Measurements from ENCODE around the gene BANK1.
"Not testable (repeated sequence)": the region's sequence is repeated elsewhere in the genome, so short reads cannot be mapped to it uniquely, and the experiment has no call there.

The BANK1 gene

GRCh38 chr4:101864660-101865059, 74.1 kb downstream of the BANK1 start:
- Histone ChIP-seq H3K27me3 (ENCODE audit: control insufficient read depth in 1 of 2, insufficient read depth in 2 of 2, low read length in 2 of 2) (no peaks in the 10 kb centered on the region), H3K9me3 (ENCODE audit: control insufficient read depth in 1 of 2, low read length in 2 of 2) (no peaks in the 10 kb centered on the region), H3K4me3 (ENCODE audit: low read depth in 1 of 2, low read length in 2 of 2) (no peak overlapping the region), H3K4me1 (ENCODE audit: control insufficient read depth in 1 of 2, insufficient read depth in 2 of 2, low read length in 2 of 2) (no peaks in the 10 kb centered on the region), H3K27ac (ENCODE audit: low read depth, low read length) (no peak overlapping the region), H3K9ac (ENCODE audit: low read depth in 1 of 2, low read length in 2 of 2) (no peak overlapping the region), H3K36me3 (ENCODE audit: control insufficient read depth in 1 of 2, insufficient read depth in 2 of 2, low read length in 2 of 2) (no peaks in the 10 kb centered on the region)

GRCh38 chr4:101865501-101866062, 75.1 kb downstream of the BANK1 start:
- Histone ChIP-seq H3K27me3 (ENCODE audit: control insufficient read depth in 1 of 2, insufficient read depth in 2 of 2, low read length in 2 of 2) (no peaks in the 10 kb centered on the region), H3K36me3 (ENCODE audit: control insufficient read depth in 1 of 2, insufficient read depth in 2 of 2, low read length in 2 of 2) (no peaks in the 10 kb centered on the region), H3K9ac (ENCODE audit: low read depth in 1 of 2, low read length in 2 of 2) (no peak overlapping the region), H3K27ac (ENCODE audit: low read depth, low read length) (no peak overlapping the region), H3K9me3 (ENCODE audit: control insufficient read depth in 1 of 2, low read length in 2 of 2) (no peaks in the 10 kb centered on the region), H3K4me1 (ENCODE audit: control insufficient read depth in 1 of 2, insufficient read depth in 2 of 2, low read length in 2 of 2) (no peaks in the 10 kb centered on the region), H3K4me3 (ENCODE audit: low read depth in 1 of 2, low read length in 2 of 2) (no peak overlapping the region)

DNA sequence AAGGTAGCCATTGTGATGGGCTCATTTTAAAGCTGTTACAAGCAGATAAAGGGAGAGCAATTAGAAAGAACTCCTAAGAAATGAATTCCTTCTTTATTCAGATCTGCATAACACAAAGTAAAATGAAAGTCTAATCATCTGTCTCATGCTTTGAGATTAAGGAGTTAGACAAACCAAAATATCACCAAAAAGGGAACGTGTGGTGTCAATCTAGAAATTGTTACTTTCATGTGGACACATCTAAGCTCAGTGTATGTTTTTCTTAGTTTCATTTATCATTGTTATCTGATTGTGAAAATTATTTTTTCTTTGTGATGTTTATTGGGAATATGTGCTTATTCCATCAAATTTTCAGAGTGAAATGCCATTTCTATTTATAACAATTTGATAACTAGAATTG, 80.3 kb downstream of the BANK1 start:
- Histone ChIP-seq H3K27me3 (ENCODE audit: control insufficient read depth in 1 of 2, insufficient read depth in 2 of 2, low read length in 2 of 2) (no peaks in the 10 kb centered on the region), H3K4me3 (ENCODE audit: low read depth in 1 of 2, low read length in 2 of 2) (no peak overlapping the region), H3K36me3 (ENCODE audit: control insufficient read depth in 1 of 2, insufficient read depth in 2 of 2, low read length in 2 of 2) (no peaks in the 10 kb centered on the region), H3K9ac (ENCODE audit: low read depth in 1 of 2, low read length in 2 of 2) (no peak overlapping the region), H3K27ac (ENCODE audit: low read depth, low read length) (no peak overlapping the region), H3K4me1 (ENCODE audit: control insufficient read depth in 1 of 2, insufficient read depth in 2 of 2, low read length in 2 of 2) (no peaks in the 10 kb centered on the region), H3K9me3 (ENCODE audit: control insufficient read depth in 1 of 2, low read length in 2 of 2) (no peaks in the 10 kb centered on the region)

GRCh38 chr4:101871962-101872676, 81.6 kb downstream of the BANK1 start:
- Histone ChIP-seq H3K36me3 (ENCODE audit: control insufficient read depth in 1 of 2, insufficient read depth in 2 of 2, low read length in 2 of 2) (no peaks in the 10 kb centered on the region), H3K4me3 (ENCODE audit: low read depth in 1 of 2, low read length in 2 of 2) (no peak overlapping the region), H3K27me3 (ENCODE audit: control insufficient read depth in 1 of 2, insufficient read depth in 2 of 2, low read length in 2 of 2) (no peaks in the 10 kb centered on the region), H3K9ac (ENCODE audit: low read depth in 1 of 2, low read length in 2 of 2) (no peak overlapping the region), H3K27ac (ENCODE audit: low read depth, low read length) (no peak overlapping the region), H3K4me1 (ENCODE audit: control insufficient read depth in 1 of 2, insufficient read depth in 2 of 2, low read length in 2 of 2) (no peaks in the 10 kb centered on the region), H3K9me3 (ENCODE audit: control insufficient read depth in 1 of 2, low read length in 2 of 2) (no peaks in the 10 kb centered on the region)

DNA sequence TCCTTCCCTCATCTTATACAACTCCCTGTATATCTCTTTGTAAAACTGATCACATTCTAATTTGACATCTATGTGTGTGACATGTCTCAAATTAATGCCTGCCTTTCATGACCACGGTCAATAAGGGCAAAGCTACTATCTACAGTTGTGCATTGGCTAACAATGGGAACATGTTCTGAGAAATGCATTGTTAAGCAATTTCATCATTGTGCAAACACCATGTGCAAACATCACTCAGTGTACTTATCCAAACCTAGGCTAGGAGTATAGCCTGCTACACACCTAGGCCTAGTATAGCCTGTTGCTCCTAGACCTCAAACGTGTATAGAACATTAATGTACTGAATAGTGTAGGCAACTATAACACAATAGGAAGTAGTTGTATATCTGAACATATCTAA, 95.0 kb downstream of the BANK1 start:
- no peaks in the 10 kb centered on the region for H3K4me1 ChIP-seq (ENCODE audit: control insufficient read depth in 1 of 2, insufficient read depth in 2 of 2, low read length in 2 of 2)
- no peak overlapping the region for H3K9ac ChIP-seq (ENCODE audit: low read depth in 1 of 2, low read length in 2 of 2)
- H3K27ac ChIP-seq (ENCODE audit: low read depth, low read length) = no peak overlapping the region
- no peaks in the 10 kb centered on the region for H3K9me3 ChIP-seq (ENCODE audit: control insufficient read depth in 1 of 2, low read length in 2 of 2)
- H3K4me3 ChIP-seq (ENCODE audit: low read depth in 1 of 2, low read length in 2 of 2) = no peak overlapping the region
- no peaks in the 10 kb centered on the region for H3K27me3 ChIP-seq (ENCODE audit: control insufficient read depth in 1 of 2, insufficient read depth in 2 of 2, low read length in 2 of 2)
- no peaks in the 10 kb centered on the region for H3K36me3 ChIP-seq (ENCODE audit: control insufficient read depth in 1 of 2, insufficient read depth in 2 of 2, low read length in 2 of 2)

- H3K27me3 ChIP-seq (ENCODE audit: control insufficient read depth in 1 of 2, insufficient read depth in 2 of 2, low read length in 2 of 2) = no peaks in the 10 kb centered on the region
- H3K27ac ChIP-seq (ENCODE audit: low read depth, low read length) = no peak overlapping the region
- H3K9ac ChIP-seq (ENCODE audit: low read depth in 1 of 2, low read length in 2 of 2) = no peak overlapping the region
Measured at GRCh38 chr4:101886826-101887225, 96.3 kb downstream of the BANK1 start.

GRCh38 chr4:101888472-101888871, 97.9 kb downstream of the BANK1 start:
- H3K4me1 ChIP-seq (ENCODE audit: control insufficient read depth in 1 of 2, insufficient read depth in 2 of 2, low read length in 2 of 2) = no peaks in the 10 kb centered on the region
- H3K36me3 ChIP-seq (ENCODE audit: control insufficient read depth in 1 of 2, insufficient read depth in 2 of 2, low read length in 2 of 2) = no peaks in the 10 kb centered on the region
- H3K27me3 ChIP-seq (ENCODE audit: control insufficient read depth in 1 of 2, insufficient read depth in 2 of 2, low read length in 2 of 2) = no peaks in the 10 kb centered on the region
- no peak overlapping the region for H3K27ac ChIP-seq (ENCODE audit: low read depth, low read length)
- H3K9me3 ChIP-seq (ENCODE audit: control insufficient read depth in 1 of 2, low read length in 2 of 2) = no peaks in the 10 kb centered on the region
- no peak overlapping the region for H3K9ac ChIP-seq (ENCODE audit: low read depth in 1 of 2, low read length in 2 of 2)
- H3K4me3 ChIP-seq (ENCODE audit: low read depth in 1 of 2, low read length in 2 of 2) = no peak overlapping the region

More at GRCh38 chr4:101886826-101887225, 96.3 kb downstream of the BANK1 start:
- no peaks in the 10 kb centered on the region for H3K9me3 ChIP-seq (ENCODE audit: control insufficient read depth in 1 of 2, low read length in 2 of 2)
- H3K36me3 ChIP-seq (ENCODE audit: control insufficient read depth in 1 of 2, insufficient read depth in 2 of 2, low read length in 2 of 2) = no peaks in the 10 kb centered on the region
- H3K4me1 ChIP-seq (ENCODE audit: control insufficient read depth in 1 of 2, insufficient read depth in 2 of 2, low read length in 2 of 2) = no peaks in the 10 kb centered on the region
- no peak overlapping the region for H3K4me3 ChIP-seq (ENCODE audit: low read depth in 1 of 2, low read length in 2 of 2)

DNA sequence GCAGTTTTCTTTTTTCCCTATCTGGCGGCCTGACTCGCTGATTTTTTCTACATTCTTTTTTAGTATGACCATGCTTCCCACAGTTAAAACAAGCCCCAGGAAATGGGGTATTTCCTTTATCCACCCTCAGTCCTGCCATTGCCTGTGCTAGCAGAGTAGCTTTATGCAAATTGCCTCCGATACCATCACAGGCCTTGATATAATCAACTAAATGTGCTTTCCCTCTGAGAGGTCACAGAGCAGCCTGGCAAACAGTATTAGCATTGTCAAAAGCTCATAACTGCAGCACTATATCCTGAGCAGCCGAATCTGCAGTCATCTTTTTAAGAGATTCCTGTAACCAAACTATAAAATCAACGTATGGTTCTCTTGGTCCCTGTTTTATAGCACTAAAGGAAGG, 115.0 kb downstream of the BANK1 start:
- not testable (repeated sequence) for H3K27me3 ChIP-seq (ENCODE audit: control insufficient read depth in 1 of 2, insufficient read depth in 2 of 2, low read length in 2 of 2); H3K4me3 ChIP-seq (ENCODE audit: low read depth in 1 of 2, low read length in 2 of 2); H3K27ac ChIP-seq (ENCODE audit: low read depth, low read length); H3K9me3 ChIP-seq (ENCODE audit: control insufficient read depth in 1 of 2, low read length in 2 of 2); H3K36me3 ChIP-seq (ENCODE audit: control insufficient read depth in 1 of 2, insufficient read depth in 2 of 2, low read length in 2 of 2); H3K4me1 ChIP-seq (ENCODE audit: control insufficient read depth in 1 of 2, insufficient read depth in 2 of 2, low read length in 2 of 2); H3K9ac ChIP-seq (ENCODE audit: low read depth in 1 of 2, low read length in 2 of 2)

- H3K27me3 ChIP-seq (ENCODE audit: control insufficient read depth in 1 of 2, insufficient read depth in 2 of 2, low read length in 2 of 2) = no peaks in the 10 kb centered on the region
- no peak overlapping the region for H3K4me3 ChIP-seq (ENCODE audit: low read depth in 1 of 2, low read length in 2 of 2)
- H3K27ac ChIP-seq (ENCODE audit: low read depth, low read length) = no peak overlapping the region
- H3K9ac ChIP-seq (ENCODE audit: low read depth in 1 of 2, low read length in 2 of 2) = no peak overlapping the region
- peaks cover 0 to 11% of the 10 kb centered on the region in 2 donors for H3K9me3 ChIP-seq (ENCODE audit: control insufficient read depth in 1 of 2, low read length in 2 of 2)
- no peaks in the 10 kb centered on the region for H3K36me3 ChIP-seq (ENCODE audit: control insufficient read depth in 1 of 2, insufficient read depth in 2 of 2, low read length in 2 of 2)
- H3K4me1 ChIP-seq (ENCODE audit: control insufficient read depth in 1 of 2, insufficient read depth in 2 of 2, low read length in 2 of 2) = no peaks in the 10 kb centered on the region
Measured at GRCh38 chr4:101910786-101911373, 120.3 kb downstream of the BANK1 start.

GRCh38 chr4:101911616-101912015, 121.1 kb downstream of the BANK1 start:
- no peak overlapping the region for H3K9ac ChIP-seq (ENCODE audit: low read depth in 1 of 2, low read length in 2 of 2)
- H3K4me3 ChIP-seq (ENCODE audit: low read depth in 1 of 2, low read length in 2 of 2) = no peak overlapping the region
- H3K27ac ChIP-seq (ENCODE audit: low read depth, low read length) = no peak overlapping the region
- no peaks in the 10 kb centered on the region for H3K4me1 ChIP-seq (ENCODE audit: control insufficient read depth in 1 of 2, insufficient read depth in 2 of 2, low read length in 2 of 2)
- H3K36me3 ChIP-seq (ENCODE audit: control insufficient read depth in 1 of 2, insufficient read depth in 2 of 2, low read length in 2 of 2) = no peaks in the 10 kb centered on the region
- H3K9me3 ChIP-seq (ENCODE audit: control insufficient read depth in 1 of 2, low read length in 2 of 2) = peaks cover 0 to 8% of the 10 kb centered on the region in 2 donors
- no peaks in the 10 kb centered on the region for H3K27me3 ChIP-seq (ENCODE audit: control insufficient read depth in 1 of 2, insufficient read depth in 2 of 2, low read length in 2 of 2)

All from duodenal mucosa (tissue), 2 donors.